GM18498 (cell line): ENCODE data around the gene TBC1D9B.
"Not testable (repeated sequence)": the region's sequence is repeated elsewhere in the genome, so short reads cannot be mapped to it uniquely, and the experiment has no call there.

ENCODE experiments used
- ATAC-seq: cut with Tn5 transposase; IDR thresholded peaks from one replicate; pipeline ENCODE4 v1.9.1; 2021; ENCODE audit warnings: mild to moderate bottlenecking, moderate library complexity; ENCODE audit not compliant: unreplicated experiment

The TBC1D9B gene

GRCh38 chr5:179886190-179886911 is 21.3 kb downstream of the TBC1D9B start:
- no peak for ATAC-seq

- no peak for ATAC-seq
Measured at GRCh38 chr5:179885491-179886090, 22.1 kb downstream of the TBC1D9B start.

- ATAC-seq, result no peak
Measured at GRCh38 chr5:179883163-179883562, 24.5 kb downstream of the TBC1D9B start.

GRCh38 chr5:179882338-179882737 is 25.4 kb downstream of the TBC1D9B start:
- ATAC-seq, result no peak

- no peak for ATAC-seq
Measured at GRCh38 chr5:179880848-179881590, 26.7 kb downstream of the TBC1D9B start.

GRCh38 chr5:179880066-179880650 is 27.5 kb downstream of the TBC1D9B start:
- no peak for ATAC-seq

GRCh38 chr5:179879690-179880010 is 28.0 kb downstream of the TBC1D9B start:
- no peak for ATAC-seq

- no peak for ATAC-seq
Measured at GRCh38 chr5:179879003-179879689, 28.6 kb downstream of the TBC1D9B start.

GRCh38 chr5:179878222-179879002 is 29.3 kb downstream of the TBC1D9B start:
- ATAC-seq, result no peak

- ATAC-seq, result no peak
Measured at GRCh38 chr5:179876610-179876952, 31.1 kb downstream of the TBC1D9B start.

GRCh38 chr5:179875741-179876609 is 31.7 kb downstream of the TBC1D9B start:
- no peak for ATAC-seq

- no peak for ATAC-seq
Measured at GRCh38 chr5:179874536-179875292, 33.0 kb downstream of the TBC1D9B start.

- ATAC-seq, result no peak
Measured at GRCh38 chr5:179874136-179874535, 33.6 kb downstream of the TBC1D9B start.

GRCh38 chr5:179873588-179874110 is 34.0 kb downstream of the TBC1D9B start:
- no peak for ATAC-seq

- no peak for ATAC-seq
Measured at GRCh38 chr5:179872828-179873575, 34.7 kb downstream of the TBC1D9B start.

- no peak for ATAC-seq
Measured at GRCh38 chr5:179872055-179872827, 35.5 kb downstream of the TBC1D9B start.

- not testable (repeated sequence) for ATAC-seq
Measured at GRCh38 chr5:179871533-179871932, 36.2 kb downstream of the TBC1D9B start.
